ENCODE results near the gene UCN2. TPM values are rescaled to one million over a fixed set of nuclear protein-coding genes. Genes with fewer than 3 reads are reported as not detected.

The UCN2 gene
- total and polyA plus RNA-seq, 2 experiments from 2014 or later = 0.30 to 1.5 TPM

DNA sequence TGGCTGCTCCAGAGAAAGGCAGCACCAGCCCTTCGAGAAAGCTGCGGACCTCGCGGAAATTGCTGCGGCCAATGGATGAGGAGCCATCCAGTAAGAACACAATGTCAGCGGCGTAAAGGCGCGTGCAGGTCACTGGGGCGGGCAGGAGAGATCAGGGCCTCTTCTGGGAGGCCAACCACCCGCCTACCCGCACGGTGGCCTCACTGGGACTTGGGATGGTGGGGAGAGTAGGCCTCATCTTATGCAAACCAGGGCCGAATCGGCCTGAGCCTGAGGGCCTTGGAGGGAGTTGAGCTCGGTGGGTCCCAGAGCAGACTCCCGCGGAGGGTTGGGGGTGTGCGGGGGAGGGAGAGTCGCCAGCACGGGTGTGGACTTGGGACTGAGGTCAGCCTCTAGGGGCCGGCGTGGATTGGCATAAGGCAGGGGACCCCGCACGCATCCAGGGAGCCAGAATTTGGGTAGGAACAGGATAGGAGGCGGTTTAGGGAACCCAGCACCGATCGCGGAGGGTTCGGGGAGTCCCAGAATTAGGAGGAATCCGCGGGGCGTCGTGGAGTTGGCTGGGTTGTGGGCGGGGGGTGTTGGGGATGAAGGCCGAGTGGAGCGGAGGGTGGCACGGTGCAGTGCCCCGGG, 31.0 kb upstream of the UCN2 start:
- no peaks in the 10 kb centered on the region for H3K79me2 ChIP-seq
- H3K9me2 ChIP-seq (replicated peaks; ENCODE audit: insufficient read depth) = no peaks in the 10 kb centered on the region
- peaks cover 45% of the 10 kb centered on the region for H3K4me1 ChIP-seq (ENCODE audit: insufficient read depth)
- H3K9me3 ChIP-seq (ENCODE audit: low read depth) = no peaks in the 10 kb centered on the region
- H3K27ac ChIP-seq = no peak overlapping the region
- no peaks in the 10 kb centered on the region for H3K27me3 ChIP-seq
- H3K4me3 ChIP-seq = no peak overlapping the region
- H3K4me2 ChIP-seq = peak overlapping the region; percentile 72
- H4K20me1 ChIP-seq (ENCODE audit: insufficient read depth, poor library complexity, severe bottlenecking) = no peaks in the 10 kb centered on the region
- TF ChIP-seq EZH2 (IDR thresholded peaks at IDR 0.05; ENCODE audit: borderline replicate concordance) = no peak
- TF ChIP-seq, protein P1, sequence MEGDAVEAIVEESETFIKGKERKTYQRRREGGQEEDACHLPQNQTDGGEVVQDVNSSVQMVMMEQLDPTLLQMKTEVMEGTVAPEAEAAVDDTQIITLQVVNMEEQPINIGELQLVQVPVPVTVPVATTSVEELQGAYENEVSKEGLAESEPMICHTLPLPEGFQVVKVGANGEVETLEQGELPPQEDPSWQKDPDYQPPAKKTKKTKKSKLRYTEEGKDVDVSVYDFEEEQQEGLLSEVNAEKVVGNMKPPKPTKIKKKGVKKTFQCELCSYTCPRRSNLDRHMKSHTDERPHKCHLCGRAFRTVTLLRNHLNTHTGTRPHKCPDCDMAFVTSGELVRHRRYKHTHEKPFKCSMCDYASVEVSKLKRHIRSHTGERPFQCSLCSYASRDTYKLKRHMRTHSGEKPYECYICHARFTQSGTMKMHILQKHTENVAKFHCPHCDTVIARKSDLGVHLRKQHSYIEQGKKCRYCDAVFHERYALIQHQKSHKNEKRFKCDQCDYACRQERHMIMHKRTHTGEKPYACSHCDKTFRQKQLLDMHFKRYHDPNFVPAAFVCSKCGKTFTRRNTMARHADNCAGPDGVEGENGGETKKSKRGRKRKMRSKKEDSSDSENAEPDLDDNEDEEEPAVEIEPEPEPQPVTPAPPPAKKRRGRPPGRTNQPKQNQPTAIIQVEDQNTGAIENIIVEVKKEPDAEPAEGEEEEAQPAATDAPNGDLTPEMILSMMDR (IDR thresholded peaks at IDR 0.05; ENCODE audit: poor library complexity) = no peak
- TF ChIP-seq EZH2phosphoT487 (IDR thresholded peaks at IDR 0.05; ENCODE audit: low read depth, severe bottlenecking, unreplicated experiment) = no peak
- H3K36me3 ChIP-seq (replicated peaks; ENCODE audit: insufficient read depth, low read depth) = no peaks in the 10 kb centered on the region
- 73% methylated on average over 27 of the region's 39 CpGs for whole genome bisulfite sequencing (ENCODE audit: low lambda C conversion rate, missing lambda C conversion rate)
- DNase-seq (ENCODE audit: low spot score) = no peak
- no peak overlapping the region for H2AFZ ChIP-seq

DNA sequence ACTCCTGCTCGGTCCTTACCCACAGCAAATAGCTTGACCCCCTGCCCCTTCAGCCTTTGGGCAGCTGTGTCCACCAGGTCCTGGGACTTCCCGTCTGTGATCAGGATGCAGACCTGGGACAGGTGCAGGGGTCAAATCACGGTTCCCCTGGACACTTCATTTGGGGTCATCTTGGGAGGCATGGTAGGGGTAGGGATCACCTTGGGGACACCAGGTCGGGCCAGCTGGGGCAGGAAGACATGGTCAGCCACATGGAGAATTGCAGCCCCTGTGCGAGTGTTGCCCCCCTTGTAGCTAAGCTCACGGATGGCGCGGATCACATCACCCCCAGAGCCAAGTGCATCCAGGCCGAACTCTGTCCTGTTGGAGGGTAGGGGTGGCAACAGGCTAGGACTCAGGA, 29.8 kb upstream of the UCN2 start:
- Histone ChIP-seq H3K9me3 (ENCODE audit: low read depth) (no peaks in the 10 kb centered on the region), H3K36me3 (replicated peaks; ENCODE audit: insufficient read depth, low read depth) (no peaks in the 10 kb centered on the region), H3K79me2 (no peaks in the 10 kb centered on the region), H3K4me2 (no peak overlapping the region), H3K27me3 (no peaks in the 10 kb centered on the region), H2AFZ (no peak overlapping the region), H3K9me2 (replicated peaks; ENCODE audit: insufficient read depth) (no peaks in the 10 kb centered on the region), H4K20me1 (ENCODE audit: insufficient read depth, poor library complexity, severe bottlenecking) (no peaks in the 10 kb centered on the region), H3K4me3 (no peak overlapping the region), H3K4me1 (ENCODE audit: insufficient read depth) (peaks cover 34% of the 10 kb centered on the region), H3K27ac (no peak overlapping the region)
- no peak for DNase-seq (ENCODE audit: low spot score)
- 96% methylated on average over 9 of the region's 9 CpGs for WGBS (ENCODE audit: low lambda C conversion rate, missing lambda C conversion rate)
- TF ChIP-seq EZH2phosphoT487 (IDR thresholded peaks at IDR 0.05; ENCODE audit: low read depth, severe bottlenecking, unreplicated experiment) (no peak), EZH2 (IDR thresholded peaks at IDR 0.05; ENCODE audit: borderline replicate concordance) (no peak)
- TF ChIP-seq, protein P1 (IDR thresholded peaks at IDR 0.05; ENCODE audit: poor library complexity) = no peak

DNA sequence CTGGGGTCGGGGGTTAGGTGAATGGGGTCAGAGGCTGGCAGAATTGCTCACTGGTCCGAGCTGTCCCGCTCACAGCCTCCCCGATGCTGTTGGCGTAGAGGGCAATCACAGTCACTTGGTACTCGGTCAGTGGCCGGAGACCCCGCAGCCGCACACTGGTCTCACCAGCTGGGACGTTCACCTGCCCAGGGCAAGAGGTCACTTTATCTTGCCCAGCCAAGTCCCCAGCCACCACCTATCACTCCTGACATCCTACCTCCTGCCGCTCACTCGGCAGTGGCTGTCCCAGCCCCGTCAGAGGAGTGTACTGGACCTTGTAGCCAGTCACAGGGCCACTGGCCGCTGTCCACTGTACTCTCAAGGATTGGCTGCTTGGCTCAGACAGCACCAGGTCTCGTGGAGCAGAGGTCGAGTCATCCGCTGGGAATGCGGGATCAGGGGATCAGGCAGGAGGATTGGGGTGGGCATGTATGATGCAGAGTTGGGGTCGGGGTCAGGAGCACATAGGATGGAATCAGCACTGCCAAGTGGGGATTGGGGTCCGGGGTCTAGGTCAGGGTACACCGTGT, 29.0 kb upstream of the UCN2 start:
- no peaks in the 10 kb centered on the region for H3K9me2 ChIP-seq (replicated peaks; ENCODE audit: insufficient read depth)
- H3K36me3 ChIP-seq (replicated peaks; ENCODE audit: insufficient read depth, low read depth) = no peaks in the 10 kb centered on the region
- H3K4me2 ChIP-seq = no peak overlapping the region
- H3K4me3 ChIP-seq = no peak overlapping the region
- H2AFZ ChIP-seq = no peak overlapping the region
- no peaks in the 10 kb centered on the region for H4K20me1 ChIP-seq (ENCODE audit: insufficient read depth, poor library complexity, severe bottlenecking)
- no peaks in the 10 kb centered on the region for H3K9me3 ChIP-seq (ENCODE audit: low read depth)
- no peaks in the 10 kb centered on the region for H3K79me2 ChIP-seq
- H3K27ac ChIP-seq = no peak overlapping the region
- no peak for DNase-seq (ENCODE audit: low spot score)
- 92% methylated on average over 20 of the region's 21 CpGs for WGBS (ENCODE audit: low lambda C conversion rate, missing lambda C conversion rate)
- no peaks in the 10 kb centered on the region for H3K27me3 ChIP-seq
- H3K4me1 ChIP-seq (ENCODE audit: insufficient read depth) = peaks cover 28% of the 10 kb centered on the region
- TF ChIP-seq, protein P1 (IDR thresholded peaks at IDR 0.05; ENCODE audit: poor library complexity) = no peak
- TF ChIP-seq EZH2phosphoT487 (IDR thresholded peaks at IDR 0.05; ENCODE audit: low read depth, severe bottlenecking, unreplicated experiment) (no peak), EZH2 (IDR thresholded peaks at IDR 0.05; ENCODE audit: borderline replicate concordance) (no peak)

All from hepatocyte (in vitro differentiated cells).